ENCODE results near the gene TPST1.
"Not testable (repeated sequence)": the region's sequence is repeated elsewhere in the genome, so short reads cannot be mapped to it uniquely, and the experiment has no call there.

TPST1 gene

DNA sequence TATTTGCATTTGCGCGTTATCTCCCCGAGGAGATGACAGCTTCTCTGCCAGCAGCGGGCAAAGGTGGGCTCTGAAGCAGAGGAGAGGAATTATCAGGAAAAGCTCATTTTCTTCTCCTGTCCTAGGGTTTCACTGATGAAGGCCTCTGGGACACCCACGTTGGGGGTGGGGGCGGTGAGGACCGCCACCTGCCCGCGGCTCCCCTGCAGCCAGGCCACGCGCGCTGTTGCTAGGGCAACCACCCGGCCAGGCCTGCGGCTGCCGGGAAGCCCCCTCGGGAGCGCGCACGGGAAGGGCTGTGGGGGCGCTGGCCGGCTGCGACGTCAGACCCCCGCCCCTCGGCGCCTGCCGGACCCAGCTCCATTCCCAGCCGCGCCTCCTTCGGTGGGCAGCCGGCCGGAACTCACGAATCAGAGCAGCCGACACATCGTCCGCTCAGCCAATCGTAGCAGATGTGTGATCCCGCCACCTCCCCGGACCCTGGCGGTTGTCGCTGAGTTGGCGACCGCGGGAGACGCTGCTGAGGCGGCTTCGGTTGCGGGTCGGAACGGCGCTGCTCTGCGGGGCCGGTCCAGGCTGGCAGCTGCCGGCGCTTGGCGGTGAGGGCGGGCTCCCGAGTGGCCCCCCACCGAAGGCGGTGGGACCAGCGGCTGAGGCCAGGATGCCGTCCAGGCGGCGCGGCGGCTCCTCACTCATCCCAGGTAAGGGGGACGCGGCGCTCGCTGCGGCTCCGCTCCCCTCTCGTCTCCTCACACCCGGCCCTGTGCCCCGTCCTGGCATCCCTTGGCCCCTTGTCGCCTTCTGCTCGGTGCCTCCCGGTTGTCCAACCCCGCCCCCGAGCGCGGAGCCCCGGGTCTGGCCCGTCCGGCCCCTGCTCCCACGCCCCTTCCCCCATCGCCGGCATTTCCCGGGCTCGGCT, at the start of gene TPST1:
TSS of gene TPST1 (plus strand) at position 513 of the 919 bp plus-strand sequence. CDS start 35,092 bp downstream, outside the sequence.
- DNase-seq = peak; percentile 55 to 90

DNA sequence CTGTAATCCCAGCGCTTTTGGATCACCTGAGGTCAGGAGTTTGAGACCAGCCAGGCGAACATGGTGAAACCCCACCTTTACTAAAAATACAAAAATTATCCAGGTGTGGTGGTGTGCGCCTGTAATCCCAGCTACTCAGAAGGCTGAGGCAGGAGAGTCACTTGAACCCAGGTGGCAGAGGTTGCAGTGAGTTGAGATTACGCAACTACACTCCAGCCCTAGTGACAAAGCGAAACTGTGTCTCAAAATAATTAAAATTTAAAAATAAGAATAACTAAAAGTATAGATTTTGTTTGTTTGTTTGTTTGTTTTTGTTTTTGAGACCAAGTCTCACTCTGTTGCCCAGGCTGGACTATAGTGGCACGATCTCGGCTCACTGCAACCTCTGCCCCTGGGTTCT, 49.1 kb upstream of the TPST1 start:
- not testable (repeated sequence) for DNase-seq

- DNase-seq = no peak
Observed at GRCh38 chr7:66157060-66157459, 48.1 kb upstream of the TPST1 start.

GRCh38 chr7:66162622-66163021, 42.5 kb upstream of the TPST1 start:
- DNase-seq = no peak

DNA sequence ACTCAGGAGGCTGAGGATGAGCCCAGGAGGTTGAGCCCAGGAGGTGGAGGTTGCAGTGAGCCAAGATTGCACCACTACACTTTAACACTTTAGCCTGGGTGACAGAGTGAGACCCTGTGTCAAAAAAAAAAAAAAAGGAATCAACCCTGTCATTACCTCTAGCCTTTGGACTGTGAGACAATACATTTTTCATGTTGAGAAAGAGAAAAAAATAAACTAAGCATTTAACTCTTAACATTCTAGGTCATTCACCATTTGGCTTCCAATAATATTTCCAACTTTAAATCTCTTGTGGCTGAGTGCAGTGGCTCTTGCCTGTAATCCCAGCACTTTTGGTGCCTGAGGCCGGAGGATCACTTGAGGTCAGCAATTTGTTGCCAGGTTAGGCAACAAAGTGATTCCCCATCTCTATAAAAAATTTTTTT, 41.9 kb upstream of the TPST1 start:
- DNase-seq = no peak

DNA sequence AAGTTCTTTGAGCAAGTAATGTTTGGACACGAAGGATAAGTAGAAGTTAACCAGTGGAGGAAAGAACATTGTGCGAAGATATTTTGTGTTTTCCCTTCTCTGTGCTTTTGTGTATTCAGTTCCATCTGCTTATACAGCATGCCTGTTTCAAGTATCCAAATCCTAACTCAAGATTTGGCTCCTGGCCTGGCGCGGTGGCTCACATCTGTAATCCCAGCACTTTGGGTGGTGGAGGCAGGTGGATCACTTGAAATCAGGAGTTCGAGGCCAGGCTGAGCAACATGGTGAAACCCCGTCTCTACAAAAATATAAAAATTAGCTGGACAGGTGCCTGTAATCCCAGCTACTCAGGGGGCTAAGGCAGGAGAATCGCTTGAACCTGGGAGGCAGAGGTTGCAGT, 40.8 kb upstream of the TPST1 start:
- no peak for DNase-seq

DNA sequence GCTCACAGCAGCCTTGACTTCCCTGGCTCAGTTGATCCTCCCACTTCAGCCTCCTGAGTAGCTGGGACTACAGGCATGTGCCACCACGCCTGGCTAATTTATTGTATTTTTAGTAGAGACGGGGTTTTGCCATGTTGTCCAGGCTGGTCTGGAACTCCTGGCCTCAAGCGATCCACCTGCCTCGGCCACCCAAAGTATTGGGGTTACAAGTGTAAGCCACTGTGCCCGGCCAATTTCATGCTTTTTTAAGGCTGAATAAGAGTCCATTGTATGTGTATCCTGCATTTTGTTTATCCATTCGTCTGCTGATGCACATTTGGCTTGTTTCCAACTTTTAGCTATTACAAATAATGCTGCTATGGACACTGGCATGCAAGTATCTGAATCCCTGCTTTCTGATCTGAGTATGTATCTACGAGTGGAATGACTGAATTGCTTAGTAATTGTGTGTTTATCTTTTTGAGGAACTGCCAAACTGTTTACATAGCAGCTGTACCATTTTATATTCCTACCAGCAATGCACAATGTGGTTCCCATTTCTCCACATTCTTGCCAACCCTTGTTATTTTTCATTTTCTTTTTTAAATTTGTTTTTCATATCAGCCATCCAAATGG, 37.3 kb upstream of the TPST1 start:
- no peak for DNase-seq

DNA sequence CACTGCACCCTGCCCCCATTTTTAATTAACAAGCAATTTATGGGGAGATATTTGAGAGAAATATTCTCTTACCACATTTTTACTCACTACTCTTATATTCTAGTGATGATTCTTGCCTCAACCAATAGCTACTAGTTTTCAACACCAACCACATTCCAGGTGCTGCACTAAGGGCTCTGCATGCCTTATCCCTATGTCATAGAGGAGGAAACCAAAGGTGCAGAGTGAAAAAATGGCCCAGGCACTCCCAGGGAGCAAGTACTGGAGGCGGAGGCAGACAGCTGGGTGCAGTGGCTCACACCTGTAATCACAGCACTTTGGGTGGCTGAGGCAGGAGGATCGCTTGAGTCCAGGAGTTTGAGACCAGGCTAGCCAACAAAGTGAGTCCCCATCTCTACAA, 35.5 kb upstream of the TPST1 start:
- no peak for DNase-seq

- no peak for DNase-seq
Observed at GRCh38 chr7:66170309-66171231, 34.6 kb upstream of the TPST1 start.

DNA sequence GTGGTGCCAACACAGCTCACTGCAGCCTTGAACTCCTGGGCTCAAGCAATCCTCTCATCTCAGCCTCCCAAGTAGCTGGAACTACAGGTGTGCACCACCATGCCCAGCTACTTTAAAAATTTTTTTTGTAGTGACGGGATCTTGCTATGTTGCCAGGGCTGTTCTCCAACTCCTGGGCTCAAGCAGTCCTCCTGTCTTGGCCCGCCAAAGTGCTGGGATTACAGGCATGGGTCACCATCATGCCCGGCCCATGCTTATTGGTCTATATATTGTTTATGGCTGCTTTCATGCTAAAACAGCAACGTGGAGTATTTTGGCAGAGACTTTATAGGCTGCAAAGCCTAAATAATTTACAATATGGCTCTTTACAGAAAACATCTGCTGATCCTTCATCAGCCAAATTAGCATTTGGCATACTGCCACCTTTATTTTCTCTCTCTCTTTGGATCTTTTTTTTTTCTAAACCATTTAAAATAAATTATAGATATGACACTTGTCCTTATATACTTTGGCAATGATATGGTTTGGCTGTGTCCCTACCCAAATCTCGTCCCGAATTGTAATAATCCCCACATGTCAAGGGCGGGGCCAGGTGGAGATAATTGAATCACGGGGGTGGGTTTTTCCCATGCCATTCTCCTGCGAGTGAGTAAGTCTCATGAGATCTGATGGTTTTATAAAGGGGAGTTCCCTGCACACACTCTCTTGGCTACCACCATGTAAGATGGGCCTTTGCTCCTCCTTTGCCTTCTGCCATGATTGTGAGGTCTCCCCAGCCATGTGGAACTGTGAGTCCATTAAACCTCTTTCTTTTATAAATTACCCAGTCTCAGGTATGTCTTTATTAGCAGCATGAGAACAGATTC, 32.4 kb upstream of the TPST1 start:
- not testable (repeated sequence) for DNase-seq

GRCh38 chr7:66173856-66174255, 31.3 kb upstream of the TPST1 start:
- no peak for DNase-seq

DNA sequence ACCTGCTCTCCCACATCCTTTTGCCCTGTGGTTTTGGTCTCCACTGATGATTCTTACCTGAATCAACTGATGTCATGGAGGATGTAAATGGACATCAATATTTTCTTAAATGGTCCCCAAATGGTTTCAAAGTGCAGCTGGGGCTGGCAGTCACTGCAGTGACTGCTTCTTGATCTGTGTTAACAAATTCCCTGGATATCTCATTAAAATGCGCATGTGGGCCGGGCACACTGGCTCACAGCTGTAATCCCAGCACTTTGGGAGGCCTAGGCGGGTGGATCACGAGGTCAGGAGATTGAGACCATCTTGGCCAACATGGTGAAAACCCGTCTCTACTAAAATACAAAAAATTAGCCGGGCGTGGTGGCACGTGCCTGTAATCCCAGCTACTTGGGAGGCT, 30.1 kb upstream of the TPST1 start:
- not testable (repeated sequence) for DNase-seq

DNA sequence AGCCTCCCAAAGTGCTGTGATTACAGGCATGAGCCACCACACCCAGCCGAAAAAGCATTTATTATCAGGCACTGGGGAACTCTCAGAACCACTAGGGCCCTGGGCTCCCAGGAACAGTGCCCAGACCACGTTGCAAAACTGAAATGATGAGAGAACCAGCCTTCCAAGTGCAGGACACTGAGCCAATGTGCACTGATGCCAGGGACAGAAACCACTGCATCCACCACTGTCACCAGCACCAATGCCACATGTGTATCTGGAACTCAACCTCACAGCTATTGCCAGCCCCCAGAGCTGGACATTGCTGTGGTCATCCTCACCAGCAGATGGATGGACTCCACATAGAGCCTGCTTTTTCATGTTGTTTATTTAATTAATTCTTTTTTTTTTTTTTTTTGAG, 28.2 kb upstream of the TPST1 start:
- DNase-seq = no peak

- DNase-seq = no peak
Observed at GRCh38 chr7:66178258-66178657, 26.9 kb upstream of the TPST1 start.

DNA sequence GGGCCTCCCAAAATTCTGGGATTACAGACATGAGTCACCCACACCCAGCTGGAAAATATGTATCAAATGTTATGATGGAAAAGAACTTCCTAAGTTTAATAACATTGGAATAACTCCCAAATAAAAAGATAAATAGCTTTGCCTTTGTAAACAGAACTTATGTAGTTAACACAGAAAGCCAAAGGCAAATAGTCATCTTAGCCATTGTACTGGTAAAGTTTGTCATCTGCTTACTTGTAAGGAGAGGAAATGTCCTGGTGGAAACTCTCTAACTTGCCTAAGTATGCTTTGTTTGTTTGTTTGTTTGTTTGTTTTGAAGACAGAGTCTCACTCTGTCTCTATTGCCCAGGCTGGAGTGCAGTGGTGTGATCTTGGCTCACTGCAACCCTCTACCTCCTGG, 23.8 kb upstream of the TPST1 start:
- DNase-seq = no peak

DNA sequence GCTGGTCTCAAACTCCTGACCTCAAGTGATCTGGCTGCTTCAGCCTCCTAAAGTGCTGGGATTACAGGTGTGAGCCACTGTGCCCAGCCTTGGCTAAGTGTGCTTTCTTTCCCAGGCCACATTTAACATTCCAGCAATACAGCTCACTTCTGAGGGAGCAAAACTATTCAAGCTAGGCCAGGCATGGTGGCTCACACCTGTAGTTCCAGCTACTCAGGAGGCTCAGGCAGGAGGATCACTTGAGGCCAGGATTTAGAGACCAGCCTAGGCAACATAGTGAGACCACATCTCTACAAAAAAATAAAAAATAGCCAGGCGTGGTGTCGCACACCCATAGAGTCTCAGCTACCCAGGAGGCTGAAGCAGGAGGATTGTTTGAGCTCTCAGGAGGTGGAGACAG, 23.3 kb upstream of the TPST1 start:
- DNase-seq = no peak

GRCh38 chr7:66182920-66183319, 22.2 kb upstream of the TPST1 start:
- no peak for DNase-seq

- DNase-seq = no peak
Observed at GRCh38 chr7:66183700-66184099, 21.4 kb upstream of the TPST1 start.

DNA sequence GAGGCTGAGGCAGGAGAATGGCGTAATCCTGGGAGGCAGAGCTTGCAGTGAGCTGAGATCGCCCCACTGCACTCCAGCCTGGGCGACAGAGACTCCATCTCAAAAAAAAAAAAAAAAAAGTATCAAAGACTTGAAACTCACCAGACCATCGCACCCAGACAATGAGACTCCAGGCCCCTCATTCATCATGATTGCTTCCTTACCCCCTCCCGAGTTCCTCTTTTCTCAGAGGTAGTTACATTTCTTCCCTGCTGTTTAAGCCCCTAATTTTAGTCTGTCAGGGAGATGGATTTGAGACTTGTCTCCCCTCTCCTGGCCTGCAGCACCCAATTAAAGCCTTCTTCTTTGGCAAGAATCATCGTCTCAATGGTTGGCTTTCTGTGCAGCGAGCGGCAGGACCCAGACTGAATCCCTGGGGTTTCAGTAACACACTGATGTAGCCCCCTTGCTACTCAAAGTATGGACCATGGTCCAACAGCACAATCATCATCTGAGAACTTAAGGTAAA, 19.4 kb upstream of the TPST1 start:
- DNase-seq = no peak

DNA sequence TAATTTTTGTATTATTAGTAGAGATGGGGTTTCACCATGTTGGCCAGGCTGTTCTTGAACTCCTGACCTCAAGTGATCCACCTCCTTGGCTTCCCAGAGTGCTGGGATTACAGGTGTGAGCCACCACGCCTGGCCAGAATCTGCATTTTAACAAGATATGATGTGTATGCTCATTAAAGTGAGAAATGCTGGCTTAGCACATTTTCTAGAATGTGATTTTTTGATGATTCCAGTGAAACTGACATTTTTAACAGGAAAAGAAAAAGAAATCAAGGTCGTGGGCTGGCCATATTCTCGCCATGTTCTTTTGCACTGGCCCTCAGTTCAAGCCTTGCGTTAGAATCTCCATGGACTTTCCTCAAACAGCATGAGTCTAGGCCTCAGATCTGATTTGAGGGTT, 18.1 kb upstream of the TPST1 start:
- DNase-seq = no peak

DNA sequence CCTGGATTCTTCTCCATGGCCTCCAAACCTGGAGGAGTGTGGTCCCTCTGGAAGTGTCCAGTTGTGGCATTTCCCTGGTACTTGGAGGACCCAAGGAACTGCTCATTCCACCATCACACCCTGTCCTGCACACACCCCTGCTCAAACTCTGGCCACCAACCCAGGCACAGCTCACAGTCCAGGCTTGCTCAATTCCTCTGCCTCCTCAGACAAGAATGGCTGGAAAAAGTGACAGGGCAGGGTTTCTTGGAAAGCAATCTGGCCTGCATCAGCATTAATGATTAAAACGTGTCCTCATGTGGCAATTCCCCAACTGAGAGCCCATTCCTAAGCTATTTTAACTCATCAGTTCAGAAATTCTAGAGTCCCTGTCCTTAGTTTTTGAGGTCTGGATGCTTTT, 17.2 kb upstream of the TPST1 start:
- no peak for DNase-seq

DNA sequence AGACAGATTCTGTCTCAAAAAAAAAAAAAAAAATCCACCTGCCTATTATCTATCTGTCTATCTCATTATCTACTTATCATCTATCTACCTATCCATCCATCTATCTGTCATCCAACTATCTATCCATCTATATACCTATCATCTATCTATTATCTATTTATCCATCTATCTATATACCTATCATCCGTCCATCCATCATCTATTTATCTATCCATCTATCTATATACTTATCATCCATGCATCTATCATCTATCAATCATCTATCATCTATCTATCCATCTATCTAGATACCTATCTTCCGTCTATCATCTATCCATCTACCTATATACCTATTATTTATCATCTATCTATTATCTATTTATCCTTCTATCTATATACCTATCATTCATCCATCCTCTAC, 16.5 kb upstream of the TPST1 start:
- no peak for DNase-seq
